Stimulated activated CD8-positive, alpha-beta memory T cell treated with anti-CD3 and anti-CD28 coated beads, Interleukin-15, amount 100 ng/mL, for 48 hours (primary cell): Measurements from ENCODE around the gene PSMC3IP.
A peak's percentile ranks its signal among the peaks of the same experiment; 100 is the strongest.

Experiments used
- DNase-seq, 2 donors: peaks; one replicate each; pipeline ENCODE4 v3.0.0-alpha.2; 2020; ENCODE audit warnings: low read depth in 2 of 2

PSMC3IP gene

GRCh38 chr17:42538482-42538881 lies 39.0 kb downstream of the PSMC3IP start:
- DNase-seq = no peak

DNA sequence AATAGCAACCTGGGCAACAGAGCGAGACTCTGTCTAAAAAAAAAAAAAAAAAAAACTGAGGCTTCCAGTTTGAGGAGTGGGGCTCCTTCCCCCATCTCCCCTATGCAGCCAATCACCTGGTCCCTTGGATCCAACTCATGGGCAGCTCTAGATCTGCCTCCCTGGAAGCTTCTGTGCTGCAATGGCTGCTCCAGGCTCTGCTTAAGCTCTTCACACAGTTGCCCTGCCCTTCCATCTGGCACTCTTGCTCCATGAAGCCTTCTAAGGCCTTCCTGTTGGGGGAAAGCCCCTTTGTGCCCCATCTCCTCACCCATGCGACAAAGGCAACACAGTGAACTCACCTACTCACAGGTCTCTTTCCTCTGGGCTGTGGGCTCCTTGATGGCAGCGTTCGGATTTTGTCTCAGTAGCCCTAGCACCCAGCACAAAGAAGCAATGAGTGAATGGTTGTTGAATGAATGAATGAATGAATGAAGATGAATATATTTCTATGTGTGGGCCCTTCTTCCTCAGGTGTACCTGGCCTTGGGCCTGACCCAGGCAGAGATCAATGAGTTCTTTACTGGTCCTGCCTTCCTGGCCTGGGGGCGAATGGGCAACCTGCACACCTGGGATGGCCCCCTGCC lies 39.6 kb downstream of the PSMC3IP start:
- no peak for DNase-seq

DNA sequence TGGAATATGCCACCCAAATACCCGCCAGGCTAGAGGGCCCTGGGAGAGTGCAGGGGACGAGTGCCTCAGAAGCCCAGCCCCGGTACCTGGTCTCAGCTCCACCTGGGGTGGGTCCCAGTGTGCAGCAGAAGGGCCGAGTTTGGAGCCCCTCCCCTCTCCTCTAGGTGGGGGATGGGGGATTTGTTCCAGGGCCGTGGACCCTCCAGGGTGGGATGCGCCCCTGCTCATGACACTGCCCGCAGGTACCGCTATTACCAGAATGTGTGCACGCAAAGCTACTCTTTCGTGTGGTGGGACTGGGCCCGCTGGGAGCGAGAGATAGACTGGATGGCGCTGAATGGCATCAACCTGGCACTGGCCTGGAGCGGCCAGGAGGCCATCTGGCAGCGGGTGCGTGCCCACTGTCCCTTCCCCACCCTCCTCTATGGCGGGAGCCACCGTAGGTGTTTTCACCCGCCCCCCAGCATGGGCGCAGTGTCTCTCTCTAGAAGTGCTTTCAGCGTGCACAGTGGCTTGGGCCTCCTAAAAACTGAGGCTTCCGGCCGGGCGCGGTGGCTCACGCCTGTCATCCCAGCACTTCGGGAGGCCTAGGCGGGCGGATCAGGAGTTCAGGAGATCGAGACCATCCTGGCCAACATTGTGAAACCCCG lies 40.2 kb downstream of the PSMC3IP start:
- DNase-seq = no peak

GRCh38 chr17:42536372-42537155 lies 41.0 kb downstream of the PSMC3IP start:
- peak; percentile 66 to 71 for DNase-seq

DNA sequence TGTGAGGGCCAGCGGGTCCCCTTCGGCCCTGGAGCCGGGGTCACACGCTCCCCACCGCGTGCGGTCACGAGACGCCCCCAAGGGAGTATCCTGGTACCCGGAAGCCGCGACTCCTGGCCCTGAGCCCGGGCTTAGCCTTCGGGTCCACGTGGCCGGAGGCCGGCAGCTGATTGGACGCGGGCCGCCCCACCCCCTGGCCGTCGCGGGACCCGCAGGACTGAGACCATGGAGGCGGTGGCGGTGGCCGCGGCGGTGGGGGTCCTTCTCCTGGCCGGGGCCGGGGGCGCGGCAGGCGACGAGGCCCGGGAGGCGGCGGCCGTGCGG lies 41.5 kb downstream of the PSMC3IP start, which contains the start of gene NAGLU:
Gene NAGLU, plus strand, starts transcription at position 194 of the 324 bp plus-strand sequence. Its CDS starts 32 bp downstream, at position 226.
- DNase-seq = peak; percentile 83 to 86

GRCh38 chr17:42535155-42536047 lies 42.1 kb downstream of the PSMC3IP start:
- DNase-seq = no peak

DNA sequence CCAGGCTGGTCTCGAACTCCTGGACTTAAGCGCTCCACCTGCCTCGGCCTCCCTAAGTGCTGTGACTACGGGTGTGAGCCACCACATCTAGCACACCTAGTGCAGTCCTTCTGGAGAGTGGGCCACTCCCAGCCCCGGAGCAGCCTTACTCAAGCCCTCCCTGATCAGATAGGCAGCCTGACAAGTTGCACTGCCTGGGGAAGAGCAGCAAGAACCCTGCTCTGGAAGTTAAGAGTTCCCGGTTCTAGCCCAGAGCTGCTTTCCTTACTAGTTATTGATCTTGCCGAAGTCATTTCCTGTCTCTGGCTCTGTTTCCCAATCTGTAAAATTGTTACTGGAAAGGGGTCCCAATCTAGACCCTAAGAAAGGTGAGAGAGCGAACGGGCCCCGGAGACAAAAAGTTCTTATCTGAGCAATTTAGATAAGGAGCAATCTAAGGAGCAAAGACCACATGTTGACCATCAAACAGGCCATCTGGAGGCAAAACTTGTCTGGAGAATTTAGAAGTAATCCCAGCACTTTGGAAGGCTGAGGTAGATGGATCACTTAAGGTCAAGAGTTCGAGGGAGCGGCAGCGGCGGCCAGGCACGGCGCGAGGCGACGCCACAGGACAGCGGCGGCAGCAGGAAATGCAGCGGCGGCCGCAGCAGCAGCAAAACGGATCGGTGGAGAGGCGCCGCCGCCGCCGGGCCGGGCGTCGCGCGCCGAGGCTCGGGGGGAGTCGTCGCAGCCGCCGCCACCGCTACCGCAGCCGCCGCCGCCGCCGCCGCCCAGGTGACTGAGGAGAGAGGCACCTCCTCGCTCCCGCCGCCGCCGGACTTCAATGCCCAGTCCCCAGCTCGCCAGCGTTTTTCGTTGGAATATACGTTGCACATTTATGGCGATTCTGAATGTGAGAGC lies 45.8 kb downstream of the PSMC3IP start:
- DNase-seq = peak; percentile 36 to 42

- DNase-seq = no peak
Observed at GRCh38 chr17:42530952-42531454, 46.5 kb downstream of the PSMC3IP start.

- DNase-seq = no peak
Observed at GRCh38 chr17:42529061-42529460, 48.5 kb downstream of the PSMC3IP start.

GRCh38 chr17:42527932-42528331 lies 49.6 kb downstream of the PSMC3IP start:
- DNase-seq = no peak

- DNase-seq = no peak
Observed at GRCh38 chr17:42526031-42526444, 51.5 kb downstream of the PSMC3IP start.

GRCh38 chr17:42525221-42525620 lies 52.3 kb downstream of the PSMC3IP start:
- DNase-seq = no peak

DNA sequence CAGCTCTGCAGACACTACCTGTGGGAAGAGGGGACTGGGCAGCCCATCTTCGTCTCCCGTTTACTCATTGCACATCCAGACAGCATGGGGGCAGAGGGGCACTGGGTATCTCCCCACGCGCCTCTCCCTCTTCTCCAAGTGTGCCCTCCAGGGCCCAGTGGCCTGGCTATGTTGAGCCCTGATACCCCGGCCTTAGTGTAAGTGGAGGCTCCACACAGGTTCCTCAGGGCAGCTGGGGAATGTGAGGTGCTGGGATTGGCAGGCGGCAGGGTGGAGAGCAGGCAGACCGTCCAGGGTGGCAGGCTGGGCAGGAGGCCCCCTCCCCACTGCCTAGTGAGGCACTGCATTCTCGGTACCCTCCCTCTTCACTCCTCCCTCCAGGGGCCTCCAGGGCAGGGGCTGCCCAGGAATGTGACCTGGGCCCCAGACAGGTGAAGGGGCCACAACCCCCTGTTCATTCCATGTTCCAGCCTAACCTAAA lies 54.7 kb downstream of the PSMC3IP start:
- no peak for DNase-seq
